Brain microvascular endothelial cell (primary cell): Measurements from ENCODE around the gene MYBBP1A.
"Not testable (repeated sequence)": the region's sequence is repeated elsewhere in the genome, so short reads cannot be mapped to it uniquely, and the experiment has no call there.

Source experiments
- DNase-seq: peaks from one replicate; pipeline ENCODE4 v3.0.0-alpha.2; 2020
- H3K27ac ChIP-seq: fragments of 250-450 bp; sonication (Bioruptor Pico); 2 replicates; pipeline ENCODE4 v1.5.1; 2020; ENCODE audit warnings: mild to moderate bottlenecking, moderate library complexity
- H3K27me3 ChIP-seq: fragments of 250-450 bp; sonication (Bioruptor Pico); replicated peaks from 2 replicates; pipeline ENCODE4 v1.5.1; 2020; ENCODE audit warnings: mild to moderate bottlenecking
- H3K36me3 ChIP-seq: fragments of 250-450 bp; sonication (Bioruptor Pico); replicated peaks from 2 replicates; pipeline ENCODE4 v1.5.1; 2020; ENCODE audit warnings: mild to moderate bottlenecking
- H3K4me3 ChIP-seq: 2 replicates; pipeline ENCODE4 v1.5.1; 2011; ENCODE audit warnings: low read depth, mild to moderate bottlenecking, control low read depth, low read length, moderate library complexity
- CTCF ChIP-seq: IDR thresholded peaks from 2 replicates; pipeline ENCODE4 v1.5.1; 2011; ENCODE audit warnings: low read depth, mild to moderate bottlenecking, moderate library complexity, low read length, control low read depth, inconsistent platforms; ENCODE audit errors: missing control alignments
- in situ Hi-C: cut with HindIII; loops from 2 replicates; pipeline ENCODE4 v1.10.0; 2017; ENCODE audit warnings: low sequenced_read_pairs, low pct_ligation_motif_present

The MYBBP1A gene, protein sequence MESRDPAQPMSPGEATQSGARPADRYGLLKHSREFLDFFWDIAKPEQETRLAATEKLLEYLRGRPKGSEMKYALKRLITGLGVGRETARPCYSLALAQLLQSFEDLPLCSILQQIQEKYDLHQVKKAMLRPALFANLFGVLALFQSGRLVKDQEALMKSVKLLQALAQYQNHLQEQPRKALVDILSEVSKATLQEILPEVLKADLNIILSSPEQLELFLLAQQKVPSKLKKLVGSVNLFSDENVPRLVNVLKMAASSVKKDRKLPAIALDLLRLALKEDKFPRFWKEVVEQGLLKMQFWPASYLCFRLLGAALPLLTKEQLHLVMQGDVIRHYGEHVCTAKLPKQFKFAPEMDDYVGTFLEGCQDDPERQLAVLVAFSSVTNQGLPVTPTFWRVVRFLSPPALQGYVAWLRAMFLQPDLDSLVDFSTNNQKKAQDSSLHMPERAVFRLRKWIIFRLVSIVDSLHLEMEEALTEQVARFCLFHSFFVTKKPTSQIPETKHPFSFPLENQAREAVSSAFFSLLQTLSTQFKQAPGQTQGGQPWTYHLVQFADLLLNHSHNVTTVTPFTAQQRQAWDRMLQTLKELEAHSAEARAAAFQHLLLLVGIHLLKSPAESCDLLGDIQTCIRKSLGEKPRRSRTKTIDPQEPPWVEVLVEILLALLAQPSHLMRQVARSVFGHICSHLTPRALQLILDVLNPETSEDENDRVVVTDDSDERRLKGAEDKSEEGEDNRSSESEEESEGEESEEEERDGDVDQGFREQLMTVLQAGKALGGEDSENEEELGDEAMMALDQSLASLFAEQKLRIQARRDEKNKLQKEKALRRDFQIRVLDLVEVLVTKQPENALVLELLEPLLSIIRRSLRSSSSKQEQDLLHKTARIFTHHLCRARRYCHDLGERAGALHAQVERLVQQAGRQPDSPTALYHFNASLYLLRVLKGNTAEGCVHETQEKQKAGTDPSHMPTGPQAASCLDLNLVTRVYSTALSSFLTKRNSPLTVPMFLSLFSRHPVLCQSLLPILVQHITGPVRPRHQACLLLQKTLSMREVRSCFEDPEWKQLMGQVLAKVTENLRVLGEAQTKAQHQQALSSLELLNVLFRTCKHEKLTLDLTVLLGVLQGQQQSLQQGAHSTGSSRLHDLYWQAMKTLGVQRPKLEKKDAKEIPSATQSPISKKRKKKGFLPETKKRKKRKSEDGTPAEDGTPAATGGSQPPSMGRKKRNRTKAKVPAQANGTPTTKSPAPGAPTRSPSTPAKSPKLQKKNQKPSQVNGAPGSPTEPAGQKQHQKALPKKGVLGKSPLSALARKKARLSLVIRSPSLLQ (N-terminal part only)

DNA sequence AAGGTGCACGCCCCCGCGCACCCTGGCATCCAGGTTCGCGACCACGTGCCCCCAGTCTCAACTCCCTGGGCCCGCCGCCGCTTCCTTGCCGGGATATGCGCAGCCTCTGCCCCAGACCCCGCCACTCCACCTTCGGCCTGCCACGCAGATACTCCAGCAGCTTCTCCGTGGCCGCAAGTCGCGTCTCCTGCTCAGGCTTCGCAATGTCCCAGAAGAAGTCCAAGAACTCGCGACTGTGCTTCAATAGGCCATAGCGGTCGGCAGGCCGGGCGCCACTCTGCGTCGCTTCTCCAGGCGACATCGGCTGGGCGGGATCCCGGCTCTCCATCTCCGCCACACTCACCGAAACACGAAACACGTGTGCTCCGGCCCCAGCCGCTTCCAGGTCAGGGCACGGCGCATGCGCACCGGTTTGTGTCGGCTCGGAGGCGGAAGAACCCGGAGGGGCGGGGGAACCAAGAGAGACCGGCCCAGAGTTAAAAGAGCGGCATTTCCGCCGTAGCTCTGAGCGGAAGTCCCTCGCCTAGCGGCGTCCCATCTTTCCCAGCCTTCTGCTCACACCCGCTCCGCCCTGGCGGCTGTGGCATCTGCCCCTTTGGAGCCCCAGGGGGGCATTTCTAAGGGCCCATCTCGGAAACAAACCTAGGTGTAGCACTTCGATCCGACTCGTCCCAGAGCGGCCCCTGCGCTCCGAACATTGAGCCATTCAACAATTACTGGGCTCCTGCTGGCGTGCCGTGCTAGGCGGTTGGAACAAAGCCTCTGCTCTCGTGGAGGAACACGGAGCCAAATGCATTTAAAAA is at the start of gene MYBBP1A:
Gene MYBBP1A (minus strand): TSS at position 388 of the 803 bp plus-strand sequence. CDS start 60 bp downstream, at position 328.
- Histone ChIP-seq H3K27ac (peak within 1 kb of the TSS; percentile 46), H3K4me3 (peak within 1 kb of the TSS; percentile 97), H3K27me3 (no peaks in the 10 kb centered on the region), H3K36me3 (peaks cover 28% of the 10 kb centered on the region)
- in situ Hi-C loops: no loop called here
- TF ChIP-seq CTCF: peak; percentile 32
- DNase-seq: peak; percentile 89

DNA sequence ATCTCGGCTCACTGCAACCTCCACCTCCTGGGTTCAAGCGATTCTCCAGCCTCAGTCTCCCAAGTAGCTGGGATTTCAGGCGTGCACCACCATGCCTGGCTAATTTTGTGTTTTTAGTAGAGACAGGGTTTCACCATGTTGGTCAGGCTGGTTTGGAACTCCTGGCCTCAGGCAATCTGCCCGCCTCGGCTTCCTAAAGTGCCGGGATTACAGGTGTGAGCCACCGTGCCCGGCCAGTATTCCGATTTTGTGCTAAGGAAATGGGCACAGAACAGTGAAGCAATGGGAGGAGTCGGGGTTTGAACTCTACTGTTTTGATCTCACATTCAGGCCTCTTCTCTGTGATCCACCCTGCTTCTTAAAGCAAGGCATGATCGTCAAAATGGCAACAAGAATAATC is 49.6 kb upstream of the MYBBP1A start:
- H3K27ac ChIP-seq, DNase-seq, H3K27me3 ChIP-seq, H3K36me3 ChIP-seq, H3K4me3 ChIP-seq, in situ Hi-C loops: not testable (repeated sequence)

DNA sequence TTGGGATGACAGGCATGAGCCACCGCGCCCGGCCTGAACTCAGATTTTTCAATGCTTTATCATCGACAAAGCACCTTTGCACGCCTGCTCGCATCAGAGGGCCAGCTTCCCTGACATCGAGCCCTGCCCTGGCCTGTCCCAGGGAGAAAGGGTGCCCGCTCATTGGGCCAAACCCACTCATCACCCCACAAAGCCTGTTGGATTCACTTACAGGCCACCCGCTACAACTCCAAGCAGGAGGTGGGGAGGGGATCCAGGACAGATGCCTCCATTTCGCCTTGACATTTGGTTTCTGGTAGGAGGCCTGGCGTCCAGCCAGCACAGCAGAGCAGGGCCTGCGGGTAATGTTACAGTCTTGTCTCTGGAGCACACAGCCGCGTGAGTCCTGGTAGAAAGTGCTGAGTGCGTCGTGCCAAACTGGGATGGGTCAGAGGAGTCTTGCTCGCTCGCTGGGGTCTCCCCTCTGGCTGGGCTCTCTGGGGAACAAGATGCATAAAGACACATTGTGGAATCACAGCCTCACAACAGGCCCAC is 49.0 kb upstream of the MYBBP1A start:
- Histone ChIP-seq H3K27ac (no peak overlapping the region), H3K36me3 (no peaks in the 10 kb centered on the region), H3K4me3 (no peak overlapping the region), H3K27me3 (peaks cover 10% of the 10 kb centered on the region)
- DNase-seq: peak; percentile 35
- in situ Hi-C loops: no loop called here
- TF ChIP-seq CTCF: no peak

- TF ChIP-seq CTCF: no peak
- Histone ChIP-seq H3K36me3 (no peaks in the 10 kb centered on the region), H3K4me3 (no peak overlapping the region), H3K27ac (no peak overlapping the region), H3K27me3 (peaks cover 14% of the 10 kb centered on the region)
- in situ Hi-C loops: no loop called here
- DNase-seq: no peak
These were observed 46.9 kb upstream of the MYBBP1A start for GRCh38 chr17:4602041-4602440.

GRCh38 chr17:4601326-4601725 is 46.1 kb upstream of the MYBBP1A start:
- no peak for TF ChIP-seq CTCF
- Histone ChIP-seq H3K36me3 (no peaks in the 10 kb centered on the region), H3K27ac (no peak overlapping the region), H3K4me3 (no peak overlapping the region), H3K27me3 (peaks cover 14% of the 10 kb centered on the region)
- DNase-seq: no peak
- in situ Hi-C loops: no loop called here
